Measurements from ENCODE around the gene TWF2. TPM values are rescaled to one million over a fixed set of nuclear protein-coding genes. Genes with fewer than 3 reads are reported as not detected.

The TWF2 gene
- total and polyA plus RNA-seq, 2 of the 4 experiments (the other 2 are of a cell fraction): 111 to 145 TPM

- TF ChIP-seq CTCF (conservative IDR thresholded peaks at IDR 0.05; ENCODE audit: low read depth, low read length) (no peak), MAZ (IDR thresholded peaks at IDR 0.05; ENCODE audit: borderline replicate concordance, low read depth, low read length) (no peak), RFX5 (IDR thresholded peaks at IDR 0.05; ENCODE audit: low read depth, low read length) (no peak), CEBPB (IDR thresholded peaks at IDR 0.05; ENCODE audit: low read depth, low read length) (no peak), BHLHE40 (IDR thresholded peaks at IDR 0.05; ENCODE audit: low read depth, low read length) (no peak), RAD21 (IDR thresholded peaks at IDR 0.05; ENCODE audit: low read length) (no peak), MAFK (IDR thresholded peaks at IDR 0.05; ENCODE audit: low read depth, low read length) (no peak), RCOR1 (IDR thresholded peaks at IDR 0.05; ENCODE audit: insufficient replicate concordance, low read length) (no peak), USF2 (IDR thresholded peaks at IDR 0.05; ENCODE audit: low read depth, low read length) (no peak), CHD1 (IDR thresholded peaks at IDR 0.05; ENCODE audit: low read depth, low read length) (no peak), ELK1 (IDR thresholded peaks at IDR 0.05; ENCODE audit: borderline replicate concordance, low read depth, low read length) (no peak), POLR2A (IDR thresholded peaks at IDR 0.05; ENCODE audit: low read depth, low read length) (no peak), FOS (IDR thresholded peaks at IDR 0.05; ENCODE audit: low read depth, low read length) (no peak), NFE2L2 (IDR thresholded peaks at IDR 0.05; ENCODE audit: low read depth, low read length) (no peak)
- no TSS peak for BruUV-seq (replicated peaks)
- H3K18ac ChIP-seq (ENCODE audit: low read depth, low read length): no peak overlapping the region
- H3K9me3 ChIP-seq (ENCODE audit: control insufficient read depth, insufficient read depth, low read length): no peaks in the 10 kb centered on the region
- intact Hi-C loops (cut with micrococcal nuclease) (no loop called here), in situ Hi-C loops (cut with MboI; ENCODE audit: low sequenced_read_pairs) (no loop called here), dilution Hi-C loops (cut with HindIII; ENCODE audit: low sequenced_read_pairs, unreplicated experiment) (no loop called here)
- H2BK120ac ChIP-seq (ENCODE audit: low read depth, low read length): no peak overlapping the region
- H2BK15ac ChIP-seq (ENCODE audit: low read depth, low read length): no peak overlapping the region
- peaks cover 76% of the 10 kb centered on the region for H3K36me3 ChIP-seq (ENCODE audit: control insufficient read depth, insufficient read depth, low read length)
- no CpG with 5 or more reads among the region's 4 CpGs for WGBS, 2 experiments (ENCODE audit: extremely low coverage in 2 of 2, insufficient read length in 1 of 2)
- no peak overlapping the region for H4K5ac ChIP-seq (ENCODE audit: low read depth, low read length)
- no peak overlapping the region for H2BK5ac ChIP-seq (ENCODE audit: low read depth, low read length, poor library complexity, severe bottlenecking)
- no peaks in the 10 kb centered on the region; the same call in 1 of the 2 replicates for H4K20me1 ChIP-seq (ENCODE audit: insufficient read depth, low read length)
- no peak overlapping the region for H3K56ac ChIP-seq (ENCODE audit: extremely low read depth, insufficient read depth, low read length)
- no peak overlapping the region for H3K9ac ChIP-seq (ENCODE audit: low read depth, low read length)
- ChIA-PET POLR2A (ENCODE audit: unreplicated experiment) (no interaction called here), CTCF (no interaction called here)
- no peak overlapping the region for H3K4ac ChIP-seq (ENCODE audit: low read depth, low read length)
- no peak overlapping the region for H3K23ac ChIP-seq (ENCODE audit: low read depth, low read length)
- DNase-seq (no peak), ATAC-seq (ENCODE audit: low read depth) (no peak)
- peaks cover 2% of the 10 kb centered on the region; the same call in 1 of the 2 replicates for H3K4me1 ChIP-seq (ENCODE audit: control insufficient read depth, insufficient read depth, low read length)
- peaks cover 14 to 28% of the 10 kb centered on the region in 2 experiments; a peak in 2 of 4 replicates for H3K79me1 ChIP-seq (ENCODE audit: low read depth in 1 of 2, low read length in 2 of 2)
- no peak overlapping the region for H3K27ac ChIP-seq (ENCODE audit: insufficient read depth, low read length)
- H3K14ac ChIP-seq (replicated peaks; ENCODE audit: low read depth, low read length): no peak overlapping the region
- H4K8ac ChIP-seq (ENCODE audit: low read depth in 2 of 2, low read length in 2 of 2): no peak overlapping the region
- no peak overlapping the region for H2AK5ac ChIP-seq (ENCODE audit: low read depth, low read length)
- no peaks in the 10 kb centered on the region for H3K27me3 ChIP-seq (ENCODE audit: control insufficient read depth, insufficient read depth, low read length)
- H2AK9ac ChIP-seq (replicated peaks; ENCODE audit: low read depth, low read length, poor library complexity): no peak overlapping the region
- no peak overlapping the region for H2AFZ ChIP-seq (replicated peaks; ENCODE audit: low read length, poor library complexity)
- H3K4me2 ChIP-seq (ENCODE audit: low read depth, low read length): no peak overlapping the region
- no peak overlapping the region for H3K4me3 ChIP-seq (ENCODE audit: insufficient read depth, low read depth, low read length)
- H4K91ac ChIP-seq (ENCODE audit: insufficient read depth, low read depth, low read length): no peak overlapping the region
- H2BK20ac ChIP-seq (ENCODE audit: low read depth, low read length): no peak overlapping the region
- H3K9me1 ChIP-seq (ENCODE audit: insufficient read depth, low read length): peaks cover 4% of the 10 kb centered on the region; the same call in 1 of the 2 replicates
Measured at GRCh38 chr3:52208556-52208955, 30.4 kb downstream of the TWF2 start.
